ENCODE measurements around the gene KDM5C.

DNA sequence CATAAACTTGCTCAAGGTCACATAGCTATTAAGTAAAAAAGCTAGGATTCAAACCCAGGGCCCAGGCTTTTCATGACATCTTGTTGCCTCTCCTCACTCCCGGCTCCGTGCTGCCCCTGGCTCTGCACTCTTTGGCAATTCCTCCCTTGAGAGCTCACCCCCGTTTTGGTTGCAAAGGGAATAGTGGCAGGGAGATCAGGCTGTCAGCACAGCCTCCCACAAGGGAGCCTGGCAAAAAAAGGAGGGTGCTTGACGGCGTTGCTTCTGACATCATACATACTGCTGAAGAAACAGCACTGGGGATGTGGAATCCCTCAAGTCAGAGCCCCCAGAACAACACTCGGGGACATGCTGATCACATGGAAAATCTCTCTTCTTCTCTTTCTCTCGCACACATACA is 35.8 kb upstream of the KDM5C start:
- TF ChIP-seq, protein P1, sequence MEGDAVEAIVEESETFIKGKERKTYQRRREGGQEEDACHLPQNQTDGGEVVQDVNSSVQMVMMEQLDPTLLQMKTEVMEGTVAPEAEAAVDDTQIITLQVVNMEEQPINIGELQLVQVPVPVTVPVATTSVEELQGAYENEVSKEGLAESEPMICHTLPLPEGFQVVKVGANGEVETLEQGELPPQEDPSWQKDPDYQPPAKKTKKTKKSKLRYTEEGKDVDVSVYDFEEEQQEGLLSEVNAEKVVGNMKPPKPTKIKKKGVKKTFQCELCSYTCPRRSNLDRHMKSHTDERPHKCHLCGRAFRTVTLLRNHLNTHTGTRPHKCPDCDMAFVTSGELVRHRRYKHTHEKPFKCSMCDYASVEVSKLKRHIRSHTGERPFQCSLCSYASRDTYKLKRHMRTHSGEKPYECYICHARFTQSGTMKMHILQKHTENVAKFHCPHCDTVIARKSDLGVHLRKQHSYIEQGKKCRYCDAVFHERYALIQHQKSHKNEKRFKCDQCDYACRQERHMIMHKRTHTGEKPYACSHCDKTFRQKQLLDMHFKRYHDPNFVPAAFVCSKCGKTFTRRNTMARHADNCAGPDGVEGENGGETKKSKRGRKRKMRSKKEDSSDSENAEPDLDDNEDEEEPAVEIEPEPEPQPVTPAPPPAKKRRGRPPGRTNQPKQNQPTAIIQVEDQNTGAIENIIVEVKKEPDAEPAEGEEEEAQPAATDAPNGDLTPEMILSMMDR (conservative IDR thresholded peaks at IDR 0.05 in 1 of 2, IDR thresholded peaks at IDR 0.05 in 1 of 2; ENCODE audit: low read depth in 1 of 2, low read length in 2 of 2) = no peak
- TF ChIP-seq EZH2 (IDR thresholded peaks at IDR 0.05; ENCODE audit: low read length, missing control alignments) = no peak

All from fibroblast of lung (primary cell).